HEK293 (cell line): ENCODE data around the gene MCRIP1.

Experiments used
- BCL11A ChIP-seq: fragments of 450-650 bp; formaldehyde crosslinking; IDR thresholded peaks from 2 replicates; pipeline ENCODE4 v1.5.1; 2016; ENCODE audit warnings: low read depth, missing biosample characterization, missing genetic modification characterization
- PBX3 ChIP-seq: sonication (generic); formaldehyde crosslinking; IDR thresholded peaks from 2 replicates; pipeline ENCODE4 v1.8.1; 2022; ENCODE audit warnings: mild to moderate bottlenecking, moderate library complexity, missing genetic modification reagents
- ZBTB48 ChIP-seq: fragments of 450-650 bp; formaldehyde crosslinking; IDR thresholded peaks from 2 replicates; pipeline ENCODE4 v1.5.1; 2016; ENCODE audit warnings: missing biosample characterization, missing genetic modification characterization
- ZBTB7A ChIP-seq: fragments of 450-650 bp; formaldehyde crosslinking; IDR thresholded peaks from 2 replicates; pipeline ENCODE4 v1.5.1; 2016; ENCODE audit warnings: low read depth, missing biosample characterization, missing genetic modification characterization
- ZNF510 ChIP-seq: fragments of 450-650 bp; formaldehyde crosslinking; IDR thresholded peaks from 2 replicates; pipeline ENCODE4 v1.5.1; 2018; ENCODE audit warnings: mild to moderate bottlenecking, missing genetic modification characterization, missing biosample characterization; ENCODE audit not compliant: insufficient replicate concordance
- ZNF776 ChIP-seq: fragments of 450-650 bp; formaldehyde crosslinking; IDR thresholded peaks from 2 replicates; pipeline ENCODE4 v1.5.0; 2017; ENCODE audit warnings: missing biosample characterization, missing genetic modification characterization, borderline replicate concordance
- ZSCAN5A ChIP-seq: fragments of 450-650 bp; formaldehyde crosslinking; IDR thresholded peaks from 2 replicates; pipeline ENCODE4 v1.5.1; 2016; ENCODE audit warnings: missing biosample characterization, missing genetic modification characterization
- TF ChIP-seq, protein P1 (sequence below): fragments of 450-650 bp; formaldehyde crosslinking; IDR thresholded peaks from 2 replicates; pipeline ENCODE4 v1.5.1; 2016; ENCODE audit warnings: missing biosample characterization, missing genetic modification characterization, low read depth
- TF ChIP-seq, protein P2 (sequence below): fragments of 450-650 bp; formaldehyde crosslinking; IDR thresholded peaks from 2 replicates; pipeline ENCODE4 v1.5.1; 2016; ENCODE audit warnings: missing biosample characterization, missing genetic modification characterization
- TF ChIP-seq, protein P3 (sequence below): fragments of 450-650 bp; formaldehyde crosslinking; IDR thresholded peaks from 2 replicates; pipeline ENCODE4 v1.5.1; 2016; ENCODE audit warnings: missing biosample characterization, missing genetic modification characterization
- TF ChIP-seq, protein P4 (sequence below): fragments of 450-650 bp; formaldehyde crosslinking; IDR thresholded peaks from 2 replicates; pipeline ENCODE4 v1.5.1; 2017; ENCODE audit warnings: missing biosample characterization, missing genetic modification characterization

DNA sequence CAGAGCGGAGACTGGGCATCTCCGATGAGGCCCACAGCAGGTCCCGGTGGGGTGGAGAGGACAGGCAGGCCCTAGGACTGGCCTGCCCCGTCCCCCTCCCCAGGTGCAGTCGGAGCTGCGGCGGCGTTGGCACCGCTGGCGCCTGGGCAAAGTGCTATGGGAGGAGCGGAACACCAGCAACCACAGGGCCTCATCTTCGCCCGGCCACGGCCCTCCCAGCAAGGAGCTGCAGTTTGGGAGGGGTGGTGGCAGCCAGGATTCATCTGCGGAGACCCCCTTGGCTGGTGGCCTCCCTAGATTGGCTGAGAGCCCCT lies 19.8 kb downstream of the MCRIP1 start:
- TF ChIP-seq ZBTB7A: no peak
- TF ChIP-seq, protein P1, sequence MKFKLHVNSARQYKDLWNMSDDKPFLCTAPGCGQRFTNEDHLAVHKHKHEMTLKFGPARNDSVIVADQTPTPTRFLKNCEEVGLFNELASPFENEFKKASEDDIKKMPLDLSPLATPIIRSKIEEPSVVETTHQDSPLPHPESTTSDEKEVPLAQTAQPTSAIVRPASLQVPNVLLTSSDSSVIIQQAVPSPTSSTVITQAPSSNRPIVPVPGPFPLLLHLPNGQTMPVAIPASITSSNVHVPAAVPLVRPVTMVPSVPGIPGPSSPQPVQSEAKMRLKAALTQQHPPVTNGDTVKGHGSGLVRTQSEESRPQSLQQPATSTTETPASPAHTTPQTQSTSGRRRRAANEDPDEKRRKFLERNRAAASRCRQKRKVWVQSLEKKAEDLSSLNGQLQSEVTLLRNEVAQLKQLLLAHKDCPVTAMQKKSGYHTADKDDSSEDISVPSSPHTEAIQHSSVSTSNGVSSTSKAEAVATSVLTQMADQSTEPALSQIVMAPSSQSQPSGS (tag by site-specific recombination): no peak
- TF ChIP-seq, protein P2, sequence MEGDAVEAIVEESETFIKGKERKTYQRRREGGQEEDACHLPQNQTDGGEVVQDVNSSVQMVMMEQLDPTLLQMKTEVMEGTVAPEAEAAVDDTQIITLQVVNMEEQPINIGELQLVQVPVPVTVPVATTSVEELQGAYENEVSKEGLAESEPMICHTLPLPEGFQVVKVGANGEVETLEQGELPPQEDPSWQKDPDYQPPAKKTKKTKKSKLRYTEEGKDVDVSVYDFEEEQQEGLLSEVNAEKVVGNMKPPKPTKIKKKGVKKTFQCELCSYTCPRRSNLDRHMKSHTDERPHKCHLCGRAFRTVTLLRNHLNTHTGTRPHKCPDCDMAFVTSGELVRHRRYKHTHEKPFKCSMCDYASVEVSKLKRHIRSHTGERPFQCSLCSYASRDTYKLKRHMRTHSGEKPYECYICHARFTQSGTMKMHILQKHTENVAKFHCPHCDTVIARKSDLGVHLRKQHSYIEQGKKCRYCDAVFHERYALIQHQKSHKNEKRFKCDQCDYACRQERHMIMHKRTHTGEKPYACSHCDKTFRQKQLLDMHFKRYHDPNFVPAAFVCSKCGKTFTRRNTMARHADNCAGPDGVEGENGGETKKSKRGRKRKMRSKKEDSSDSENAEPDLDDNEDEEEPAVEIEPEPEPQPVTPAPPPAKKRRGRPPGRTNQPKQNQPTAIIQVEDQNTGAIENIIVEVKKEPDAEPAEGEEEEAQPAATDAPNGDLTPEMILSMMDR (tag by site-specific recombination): no peak
- TF ChIP-seq ZBTB48 (tag by site-specific recombination): no peak
- TF ChIP-seq PBX3 (CRISPR knock-in tag): no peak
- TF ChIP-seq, protein P3, sequence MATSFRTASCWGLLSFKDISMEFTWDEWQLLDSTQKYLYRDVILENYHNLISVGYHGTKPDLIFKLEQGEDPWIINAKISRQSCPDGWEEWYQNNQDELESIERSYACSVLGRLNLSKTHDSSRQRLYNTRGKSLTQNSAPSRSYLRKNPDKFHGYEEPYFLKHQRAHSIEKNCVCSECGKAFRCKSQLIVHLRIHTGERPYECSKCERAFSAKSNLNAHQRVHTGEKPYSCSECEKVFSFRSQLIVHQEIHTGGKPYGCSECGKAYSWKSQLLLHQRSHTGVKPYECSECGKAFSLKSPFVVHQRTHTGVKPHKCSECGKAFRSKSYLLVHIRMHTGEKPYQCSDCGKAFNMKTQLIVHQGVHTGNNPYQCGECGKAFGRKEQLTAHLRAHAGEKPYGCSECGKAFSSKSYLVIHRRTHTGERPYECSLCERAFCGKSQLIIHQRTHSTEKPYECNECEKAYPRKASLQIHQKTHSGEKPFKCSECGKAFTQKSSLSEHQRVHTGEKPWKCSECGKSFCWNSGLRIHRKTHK (tag by site-specific recombination): no peak
- no peak for TF ChIP-seq BCL11A (tag by site-specific recombination)
- no peak for TF ChIP-seq ZNF776 (tag by site-specific recombination)
- TF ChIP-seq, protein P4, sequence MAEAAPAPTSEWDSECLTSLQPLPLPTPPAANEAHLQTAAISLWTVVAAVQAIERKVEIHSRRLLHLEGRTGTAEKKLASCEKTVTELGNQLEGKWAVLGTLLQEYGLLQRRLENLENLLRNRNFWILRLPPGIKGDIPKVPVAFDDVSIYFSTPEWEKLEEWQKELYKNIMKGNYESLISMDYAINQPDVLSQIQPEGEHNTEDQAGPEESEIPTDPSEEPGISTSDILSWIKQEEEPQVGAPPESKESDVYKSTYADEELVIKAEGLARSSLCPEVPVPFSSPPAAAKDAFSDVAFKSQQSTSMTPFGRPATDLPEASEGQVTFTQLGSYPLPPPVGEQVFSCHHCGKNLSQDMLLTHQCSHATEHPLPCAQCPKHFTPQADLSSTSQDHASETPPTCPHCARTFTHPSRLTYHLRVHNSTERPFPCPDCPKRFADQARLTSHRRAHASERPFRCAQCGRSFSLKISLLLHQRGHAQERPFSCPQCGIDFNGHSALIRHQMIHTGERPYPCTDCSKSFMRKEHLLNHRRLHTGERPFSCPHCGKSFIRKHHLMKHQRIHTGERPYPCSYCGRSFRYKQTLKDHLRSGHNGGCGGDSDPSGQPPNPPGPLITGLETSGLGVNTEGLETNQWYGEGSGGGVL (tag by site-specific recombination): no peak
- no peak for TF ChIP-seq ZNF510 (tag by site-specific recombination)
- TF ChIP-seq ZSCAN5A (tag by site-specific recombination): no peak
